Loucy (cell line): ENCODE measurements around the gene PINK1.

ENCODE experiments used
- EZH2phosphoT487 ChIP-seq: fragments of 200-600 bp; IDR thresholded peaks from 2 replicates; pipeline ENCODE4 v1.6.1; 2018; ENCODE audit warnings: antibody characterized with exemption, mild to moderate bottlenecking, moderate library complexity, borderline replicate concordance
- TF ChIP-seq, protein P1 (sequence below): fragments of 200-600 bp; sonication (generic); conservative IDR thresholded peaks from 2 replicates; pipeline ENCODE4 v1.5.1; 2014; ENCODE audit warnings: mild to moderate bottlenecking, antibody characterized with exemption, low read length

DNA sequence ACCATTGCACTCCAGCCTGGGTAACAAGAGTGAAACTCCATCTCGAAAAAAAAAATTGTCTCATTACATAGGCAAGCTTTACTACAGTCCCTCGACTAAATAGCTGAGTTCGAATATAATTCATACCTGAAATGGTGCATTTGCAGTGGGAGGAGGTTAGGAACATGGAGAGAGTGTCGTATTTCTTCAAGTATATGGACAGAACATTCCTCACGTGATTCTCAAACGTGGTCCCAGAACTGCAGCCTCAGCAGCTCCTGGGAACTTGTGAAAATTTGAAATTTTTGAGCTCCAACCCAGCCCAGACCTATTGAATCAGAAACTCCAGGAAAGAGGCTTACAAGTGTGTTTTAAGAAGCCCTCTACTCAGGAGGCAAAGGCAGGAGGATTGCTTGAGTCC lies 37.2 kb upstream of the PINK1 start:
- TF ChIP-seq, protein P1, sequence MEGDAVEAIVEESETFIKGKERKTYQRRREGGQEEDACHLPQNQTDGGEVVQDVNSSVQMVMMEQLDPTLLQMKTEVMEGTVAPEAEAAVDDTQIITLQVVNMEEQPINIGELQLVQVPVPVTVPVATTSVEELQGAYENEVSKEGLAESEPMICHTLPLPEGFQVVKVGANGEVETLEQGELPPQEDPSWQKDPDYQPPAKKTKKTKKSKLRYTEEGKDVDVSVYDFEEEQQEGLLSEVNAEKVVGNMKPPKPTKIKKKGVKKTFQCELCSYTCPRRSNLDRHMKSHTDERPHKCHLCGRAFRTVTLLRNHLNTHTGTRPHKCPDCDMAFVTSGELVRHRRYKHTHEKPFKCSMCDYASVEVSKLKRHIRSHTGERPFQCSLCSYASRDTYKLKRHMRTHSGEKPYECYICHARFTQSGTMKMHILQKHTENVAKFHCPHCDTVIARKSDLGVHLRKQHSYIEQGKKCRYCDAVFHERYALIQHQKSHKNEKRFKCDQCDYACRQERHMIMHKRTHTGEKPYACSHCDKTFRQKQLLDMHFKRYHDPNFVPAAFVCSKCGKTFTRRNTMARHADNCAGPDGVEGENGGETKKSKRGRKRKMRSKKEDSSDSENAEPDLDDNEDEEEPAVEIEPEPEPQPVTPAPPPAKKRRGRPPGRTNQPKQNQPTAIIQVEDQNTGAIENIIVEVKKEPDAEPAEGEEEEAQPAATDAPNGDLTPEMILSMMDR, result no peak
- TF ChIP-seq EZH2phosphoT487, result no peak
